Inflammatory macrophage treated with lipopolysaccharide for 4 hours (primary cell): ENCODE measurements around the gene MED26.
A peak's percentile ranks its signal among the peaks of the same experiment; 100 is the strongest.
"Not testable (repeated sequence)": the region's sequence is repeated elsewhere in the genome, so short reads cannot be mapped to it uniquely, and the experiment has no call there.

Experiments
- DNase-seq: peaks from one replicate; pipeline ENCODE4 v3.0.0-alpha.2; 2020

MED26 gene

DNA sequence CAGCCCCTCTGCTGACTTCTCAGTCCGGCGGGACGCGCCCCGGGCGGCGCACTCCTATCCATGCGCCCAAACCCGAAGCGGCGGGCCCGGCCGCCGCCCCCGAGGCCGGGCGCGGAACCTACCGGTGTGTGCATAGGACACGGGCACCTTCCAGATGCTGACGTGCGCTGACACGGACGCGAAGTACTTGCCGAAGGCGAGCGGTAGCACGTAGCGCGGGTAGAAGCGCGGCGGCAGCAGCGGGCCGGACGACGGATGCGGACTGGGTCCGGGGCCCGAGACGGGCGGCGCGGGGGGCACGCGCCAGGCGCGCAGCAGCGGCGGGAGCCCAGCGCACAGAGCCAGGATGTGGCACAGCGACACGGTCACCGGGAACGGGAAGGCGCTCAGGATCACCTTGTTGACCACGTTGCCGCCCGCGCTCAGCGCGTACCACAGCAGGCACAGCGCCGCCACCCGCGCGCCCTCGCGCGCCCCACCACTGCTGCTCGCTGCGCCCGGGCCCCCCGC, 56.1 kb downstream of the MED26 start:
- peak; percentile 24 for DNase-seq

DNA sequence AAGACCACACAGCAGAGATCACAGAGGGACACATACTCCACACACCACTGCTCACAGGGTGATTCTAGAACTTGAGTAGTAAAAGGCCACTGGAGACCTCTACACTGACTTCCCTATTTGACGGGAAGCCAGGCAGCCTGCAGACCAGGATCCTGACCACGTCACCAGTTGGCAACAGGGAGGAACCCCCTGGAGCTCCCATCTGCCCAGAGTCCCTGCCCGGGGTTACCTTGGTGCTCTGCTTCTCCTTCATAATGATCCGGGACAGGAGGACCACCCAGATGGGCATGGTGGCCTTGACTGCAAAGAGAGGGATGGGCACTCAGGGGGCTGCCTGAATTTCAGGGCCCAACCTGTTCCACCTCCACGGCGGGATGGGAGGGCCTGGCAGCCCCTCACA, 56.7 kb downstream of the MED26 start:
- DNase-seq, result peak; percentile 56

DNA sequence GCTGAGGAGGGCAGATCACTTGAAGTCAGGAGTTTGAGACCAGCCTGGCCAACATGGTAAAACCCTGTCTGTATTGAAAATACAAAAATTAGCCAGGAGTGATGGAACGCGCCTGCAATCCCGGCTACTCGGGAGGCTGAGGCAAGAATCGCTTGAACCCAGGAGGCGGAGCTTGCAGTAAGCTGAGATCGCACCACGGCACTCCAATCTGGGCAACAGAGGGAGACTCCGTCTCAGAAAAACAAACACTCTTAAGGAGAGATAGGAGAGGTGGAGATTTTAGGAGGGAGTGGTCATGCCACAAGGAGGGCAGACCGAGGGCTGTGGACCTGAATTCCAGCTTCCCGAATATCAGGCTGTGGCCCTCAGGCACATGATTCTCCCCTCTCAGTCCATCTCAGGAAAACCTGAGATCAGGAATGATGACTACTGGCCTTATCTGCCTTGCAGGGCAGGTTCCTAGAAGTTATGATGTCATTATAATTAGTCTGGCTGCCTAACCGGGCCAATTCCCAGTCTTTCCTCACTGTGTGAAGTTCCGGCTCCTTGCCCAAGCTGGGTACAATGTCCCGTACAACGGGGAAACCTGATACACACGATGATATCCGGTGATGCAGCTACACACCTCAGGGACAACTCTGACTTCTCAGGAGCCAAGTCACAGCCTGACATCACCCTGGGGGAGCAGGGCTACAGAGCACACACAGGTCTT, 58.2 kb downstream of the MED26 start:
- DNase-seq, result no peak

DNA sequence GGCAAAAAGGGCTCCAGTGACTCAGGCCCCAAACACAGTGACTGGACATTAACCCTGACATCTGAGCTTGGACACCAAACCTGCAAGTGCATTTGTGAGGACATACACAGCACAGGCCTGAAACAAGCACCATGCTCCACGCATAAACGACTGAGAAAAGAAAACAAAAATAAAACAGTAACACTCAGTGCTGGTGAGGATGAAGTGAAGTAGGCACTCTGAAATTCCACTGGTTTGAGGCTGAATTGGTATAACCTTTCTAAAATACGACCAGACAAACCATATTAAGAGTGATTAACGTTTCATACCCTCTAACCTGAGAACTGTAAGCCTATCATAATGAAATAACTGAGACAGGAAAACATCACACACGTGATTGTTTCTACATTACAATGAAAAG, 61.3 kb downstream of the MED26 start:
- no peak for DNase-seq

DNA sequence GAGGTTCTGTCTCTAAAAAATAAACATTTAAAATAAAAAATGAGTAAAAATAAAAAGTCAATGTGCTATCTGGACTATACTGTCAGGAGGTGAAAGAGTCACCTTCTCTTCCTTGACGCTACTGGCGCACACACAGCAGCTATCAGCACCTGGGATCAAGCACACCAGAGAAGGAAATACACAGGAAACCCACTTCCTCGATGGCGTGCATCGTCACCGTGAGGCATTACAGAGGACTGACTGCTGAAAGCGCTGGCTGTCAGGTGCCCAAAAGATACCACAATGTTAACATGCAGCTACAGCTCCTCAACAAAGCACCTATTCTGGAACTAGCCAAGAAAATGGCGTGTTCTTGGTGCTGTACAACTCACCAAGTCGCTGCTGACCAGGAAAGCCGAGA, 61.8 kb downstream of the MED26 start:
- DNase-seq, result no peak

DNA sequence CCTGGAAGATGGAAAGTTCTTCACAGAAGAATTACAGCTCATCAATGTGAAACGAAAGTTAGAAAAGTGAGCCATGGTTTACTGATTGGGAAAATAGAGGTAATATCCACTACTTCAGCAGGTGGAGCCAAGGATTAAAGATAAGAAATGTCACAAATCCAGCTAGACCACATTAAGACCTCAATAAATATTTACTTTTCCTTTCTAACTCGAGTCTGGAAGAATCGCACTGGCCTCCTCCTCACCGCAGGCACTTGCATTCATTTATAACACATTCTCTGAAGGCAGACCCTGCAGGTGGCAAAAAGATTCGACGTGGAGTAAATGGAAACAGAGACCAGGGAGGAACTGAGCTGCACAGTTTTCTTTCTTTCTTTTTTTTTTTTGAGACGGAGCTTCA, 63.2 kb downstream of the MED26 start:
- DNase-seq, result no peak

DNA sequence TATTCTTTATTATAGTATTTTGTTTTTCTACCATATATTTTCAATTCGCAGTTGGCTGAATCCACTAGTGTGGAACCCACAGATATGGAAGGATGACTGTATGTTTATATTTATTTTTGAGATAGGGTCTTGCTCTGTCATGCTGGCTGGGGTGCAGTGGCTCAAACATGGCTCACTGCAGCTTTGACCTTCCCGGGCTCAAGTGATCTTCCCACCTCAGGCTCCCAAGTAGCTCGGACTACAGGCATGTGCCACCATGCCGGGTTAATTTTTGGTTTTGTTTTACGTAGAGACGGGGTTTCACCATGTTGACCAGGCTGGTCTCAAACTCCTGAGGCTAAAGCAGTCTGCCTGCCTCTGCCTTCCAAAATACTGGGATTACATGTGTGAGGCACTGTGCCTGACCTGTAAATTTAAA, 65.4 kb downstream of the MED26 start:
- DNase-seq, result no peak

DNA sequence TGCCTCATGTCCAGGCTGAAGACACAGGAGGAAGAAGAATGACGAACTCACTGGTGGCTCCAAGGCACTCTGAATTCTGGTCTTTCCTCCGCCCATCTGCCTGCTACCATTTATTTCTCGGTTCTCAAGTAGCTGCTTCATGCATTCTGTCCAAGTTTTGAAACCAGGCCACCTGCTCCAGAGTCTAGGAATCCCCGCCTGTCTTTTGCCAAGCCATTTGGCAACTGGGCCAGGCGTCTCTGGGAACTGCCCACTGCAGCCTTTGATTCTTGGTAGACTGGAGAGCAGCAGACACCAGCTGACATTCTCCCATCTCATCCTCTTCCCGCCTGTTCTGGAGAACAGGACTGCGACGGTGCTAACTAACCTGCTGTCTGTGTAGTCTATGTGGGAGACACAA, 66.6 kb downstream of the MED26 start:
- no peak for DNase-seq

DNA sequence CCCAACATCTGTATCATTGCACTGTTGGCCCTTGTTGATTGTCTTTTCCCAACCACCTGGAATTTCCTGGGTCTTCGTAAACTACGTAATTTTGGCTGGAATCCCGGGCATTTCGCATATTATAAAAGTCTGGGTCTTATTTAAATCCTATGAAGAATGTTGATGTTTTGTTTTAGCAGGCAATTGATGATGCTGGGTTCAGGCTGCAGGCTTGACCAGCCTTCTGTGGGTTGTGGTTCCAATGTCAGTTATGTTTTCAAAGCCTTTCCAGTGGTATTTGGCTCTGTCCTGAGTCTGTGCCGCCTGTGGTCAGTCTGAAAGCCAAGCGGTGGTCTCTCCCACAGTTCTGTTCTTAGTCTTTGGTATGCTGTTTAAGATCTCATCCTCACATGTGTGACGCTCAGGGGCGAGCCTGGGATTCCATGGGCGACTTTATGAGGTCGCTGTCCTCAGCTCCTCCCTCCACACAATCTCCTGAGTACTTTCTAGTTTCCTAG, 68.2 kb downstream of the MED26 start:
- DNase-seq, result no peak

DNA sequence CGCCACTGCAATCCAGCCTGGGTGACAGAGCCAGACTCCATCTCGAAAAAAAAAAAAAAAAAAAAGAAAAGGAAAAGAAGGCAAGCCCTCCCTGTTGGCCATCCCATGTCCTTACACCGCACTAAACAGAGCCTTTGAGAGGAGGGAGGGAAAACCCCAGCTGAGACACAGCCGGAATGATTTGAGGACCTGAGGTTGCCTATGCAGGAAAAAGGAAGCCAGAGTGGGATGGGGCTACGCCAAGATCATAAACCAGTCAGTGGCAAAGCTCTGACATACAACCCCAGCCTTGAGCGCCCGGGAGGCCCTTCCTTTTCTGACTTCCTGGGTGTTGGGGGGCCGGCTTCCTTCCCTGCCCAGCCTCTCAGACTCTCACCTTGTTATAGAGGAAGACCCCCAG, 73.2 kb downstream of the MED26 start:
- no peak for DNase-seq

DNA sequence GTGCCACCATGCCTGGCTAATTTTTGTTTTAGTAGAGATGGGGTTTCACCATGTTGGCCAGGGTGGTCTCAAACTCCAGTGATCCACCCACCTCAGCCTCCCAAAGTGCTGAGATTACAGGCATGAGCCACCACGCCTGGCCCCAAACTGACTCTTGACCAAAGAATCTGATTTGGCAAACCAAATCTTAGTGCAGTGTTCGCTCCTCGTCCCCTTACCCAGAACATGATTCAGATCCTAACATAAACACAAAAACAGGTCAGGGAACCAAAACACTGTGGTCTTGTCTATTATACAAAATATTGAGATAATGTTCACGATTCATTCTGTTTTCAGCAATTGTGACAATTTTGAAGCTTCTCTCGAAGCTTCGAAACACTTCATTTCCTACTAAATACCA, 76.1 kb downstream of the MED26 start:
- DNase-seq, result not testable (repeated sequence)

DNA sequence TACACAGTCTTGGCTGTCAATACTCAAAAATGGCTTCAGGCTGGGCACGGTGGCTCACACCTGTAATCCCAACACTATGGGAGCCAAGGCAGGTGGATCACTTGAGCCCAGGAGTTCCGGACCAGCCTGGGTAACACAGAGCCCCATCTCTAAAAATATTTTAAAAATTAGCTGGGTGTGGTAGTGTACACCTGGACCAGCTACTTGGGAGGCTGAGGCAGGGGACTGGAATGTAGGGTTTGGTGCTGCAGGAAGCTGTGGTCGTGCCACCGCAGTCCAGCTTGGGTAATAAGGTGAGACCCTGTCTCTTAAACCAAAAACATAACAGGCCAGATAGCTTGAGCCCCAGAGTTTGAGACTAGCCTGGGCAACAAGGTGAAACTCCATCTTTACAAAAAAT, 79.0 kb downstream of the MED26 start:
- DNase-seq, result no peak

DNA sequence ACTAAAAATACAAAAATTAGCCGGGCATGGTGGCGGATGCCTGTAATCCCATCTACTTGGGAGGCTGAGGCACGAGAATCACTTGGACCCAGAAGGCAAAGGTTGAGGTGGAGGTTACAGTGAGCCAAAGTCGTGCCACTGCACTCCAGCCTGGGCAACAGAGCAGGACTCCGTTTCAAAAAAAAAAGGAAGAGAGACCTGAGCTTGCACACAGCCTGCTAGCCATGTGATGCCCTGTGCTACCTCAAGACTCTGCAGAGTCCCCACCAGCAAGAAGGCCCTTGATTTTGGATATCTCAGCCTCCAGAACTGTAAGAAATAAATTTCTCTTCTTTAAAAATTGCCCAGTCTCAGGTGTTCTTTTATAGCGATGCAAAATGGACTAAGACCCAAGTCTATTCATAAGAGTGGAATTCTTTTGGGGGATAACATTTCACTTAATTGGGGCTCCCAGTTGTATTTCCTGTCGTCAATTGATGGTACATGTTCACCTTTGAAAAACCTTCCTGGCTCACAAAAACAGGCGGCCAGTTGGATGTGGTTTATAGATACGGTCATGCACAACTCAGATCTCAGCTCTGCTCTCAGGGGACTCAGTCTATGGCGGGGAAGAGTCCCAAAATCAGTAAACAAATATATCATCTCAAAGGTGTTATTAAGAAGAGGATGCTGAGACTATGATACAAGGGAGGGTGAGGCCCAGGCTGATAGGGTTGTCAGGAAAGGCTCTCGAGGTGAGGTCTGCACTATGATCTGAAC, 83.4 kb downstream of the MED26 start:
- no peak for DNase-seq

DNA sequence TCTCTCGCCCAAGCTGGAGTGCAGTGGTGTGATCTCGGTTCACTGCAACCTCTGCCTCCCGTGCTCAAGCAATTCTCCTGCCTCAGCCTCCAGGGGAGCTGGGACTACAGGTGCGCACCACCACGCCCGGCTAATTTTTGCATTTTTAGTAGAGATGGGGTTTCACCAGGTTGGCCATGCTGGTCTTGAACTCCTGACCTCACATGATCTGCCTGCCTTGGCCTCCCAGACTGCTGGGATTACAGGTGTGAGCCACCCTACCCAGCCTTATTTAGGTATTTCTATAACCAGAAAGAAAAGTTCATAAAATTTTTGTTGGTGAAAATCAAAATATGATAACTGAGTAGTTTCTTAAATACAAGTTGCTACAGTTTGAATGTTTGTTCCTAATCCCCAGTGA, 84.3 kb downstream of the MED26 start:
- DNase-seq, result not testable (repeated sequence)

DNA sequence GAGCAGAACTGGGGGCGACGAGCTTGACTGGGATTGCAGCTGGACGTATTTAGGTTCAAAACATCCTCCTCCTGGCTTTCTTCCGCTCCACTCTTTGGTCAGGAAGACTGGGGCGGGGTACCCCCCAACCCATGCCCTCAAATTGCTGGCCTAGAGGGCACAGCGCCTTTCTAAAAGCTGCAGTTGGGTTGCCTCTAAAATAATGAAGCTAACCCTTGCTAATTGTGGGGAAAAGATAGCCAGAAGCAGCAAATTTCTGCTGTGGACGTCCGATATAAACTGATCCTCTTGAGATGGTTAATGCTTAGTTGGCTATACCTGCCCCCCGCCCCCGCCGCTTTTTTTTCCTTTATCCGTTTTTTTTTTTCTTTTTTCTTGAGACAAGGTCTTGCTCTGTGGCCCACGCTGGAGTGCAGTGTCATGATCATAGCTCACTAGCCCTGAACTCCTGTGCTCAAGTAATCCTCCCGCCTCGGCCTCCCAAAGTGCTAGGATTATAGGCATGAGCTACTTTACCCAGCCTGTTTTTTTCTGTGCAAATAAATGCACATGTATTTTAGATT, 85.0 kb downstream of the MED26 start:
- DNase-seq, result no peak

DNA sequence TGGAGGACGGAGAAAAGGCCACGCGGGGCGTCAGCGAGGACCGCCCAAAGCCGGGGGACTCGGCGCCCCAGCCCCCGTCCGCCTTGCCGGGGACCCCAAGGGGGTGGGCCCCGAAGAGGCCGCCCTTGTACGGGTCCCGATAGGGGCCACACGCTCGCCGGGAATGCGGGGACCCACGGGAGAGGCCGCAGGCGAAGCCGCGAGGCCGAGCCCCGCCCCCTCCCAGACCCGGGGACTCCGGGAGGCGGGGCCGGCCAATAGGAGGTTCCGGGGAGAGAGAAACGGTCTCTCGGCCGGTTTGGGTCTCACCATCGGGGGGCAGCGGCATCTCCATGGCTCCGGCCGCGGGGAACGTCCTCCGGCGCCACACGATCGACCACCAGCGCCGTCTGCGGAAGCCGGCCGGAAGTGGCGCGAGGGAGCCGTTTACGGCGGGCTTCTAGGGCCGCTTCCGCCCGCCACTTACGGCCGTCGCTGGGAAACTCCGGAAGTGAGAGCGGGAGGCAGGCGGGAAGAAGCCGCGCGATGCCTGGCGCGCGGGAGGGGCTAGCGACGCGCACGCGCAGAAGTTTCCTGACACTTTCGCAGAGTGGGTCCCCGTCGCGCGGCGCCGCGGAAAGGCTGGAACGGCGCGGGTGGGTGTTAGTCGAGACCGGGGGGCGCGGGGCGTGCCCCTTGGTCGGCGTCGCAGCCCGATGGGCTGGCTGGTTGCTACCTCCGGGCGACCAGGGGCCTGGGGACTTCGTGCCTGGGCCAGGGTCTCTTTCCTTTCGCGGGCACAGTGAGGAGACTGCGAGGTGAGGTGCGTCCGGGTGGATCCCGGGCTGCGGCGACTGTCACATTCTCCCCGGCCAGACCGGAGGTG, 85.7 kb downstream of the MED26 start, which contains the start of gene CHERP:
Gene CHERP, minus strand, starts transcription at position 393 of the 865 bp plus-strand sequence. Its CDS starts 59 bp downstream, at position 334.
- peak; percentile 97 for DNase-seq

DNA sequence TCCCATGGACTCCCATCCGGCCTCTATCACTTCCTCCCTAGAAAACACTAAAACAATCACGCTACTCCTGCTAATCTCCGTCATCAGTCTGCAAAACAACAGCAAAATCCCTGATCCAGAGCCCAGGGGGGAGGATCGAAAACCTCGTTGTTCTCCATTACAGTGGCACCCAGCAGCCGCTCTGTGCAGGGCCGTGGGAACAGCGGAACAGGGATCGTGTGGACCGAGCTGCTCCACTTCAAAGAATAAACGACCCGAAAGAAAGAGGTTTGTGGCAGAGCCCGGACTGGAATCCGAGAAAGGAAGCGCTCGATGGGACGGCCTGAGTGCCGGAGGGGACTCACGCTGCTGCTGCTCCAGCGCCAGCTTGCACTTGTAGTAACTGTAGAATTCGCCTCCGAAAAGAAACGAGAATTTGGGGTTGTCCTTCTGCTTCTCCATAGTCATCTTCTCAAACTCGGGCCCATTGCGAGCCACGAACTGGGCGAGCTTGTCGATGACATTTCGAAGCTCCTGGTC, 86.4 kb downstream of the MED26 start:
- DNase-seq, result peak; percentile 26

DNA sequence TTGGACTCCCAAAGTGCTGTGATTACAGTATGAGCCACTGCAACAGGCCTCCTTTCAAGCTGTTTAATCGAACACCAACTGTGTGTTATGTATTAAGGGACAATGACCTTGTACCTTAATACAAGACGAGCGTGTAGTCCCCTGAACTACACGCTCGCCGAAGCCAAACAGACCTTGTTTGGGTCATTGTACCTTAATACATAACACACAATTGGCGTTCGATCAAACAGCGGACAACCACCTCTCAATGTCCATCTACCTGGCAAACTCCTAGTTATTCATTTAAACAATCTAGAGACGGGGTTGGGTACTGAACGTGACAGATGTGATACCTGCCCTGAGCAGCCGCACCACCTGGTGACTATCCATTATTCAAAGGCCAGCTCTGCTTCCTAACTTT, 87.1 kb downstream of the MED26 start:
- DNase-seq, result no peak

DNA sequence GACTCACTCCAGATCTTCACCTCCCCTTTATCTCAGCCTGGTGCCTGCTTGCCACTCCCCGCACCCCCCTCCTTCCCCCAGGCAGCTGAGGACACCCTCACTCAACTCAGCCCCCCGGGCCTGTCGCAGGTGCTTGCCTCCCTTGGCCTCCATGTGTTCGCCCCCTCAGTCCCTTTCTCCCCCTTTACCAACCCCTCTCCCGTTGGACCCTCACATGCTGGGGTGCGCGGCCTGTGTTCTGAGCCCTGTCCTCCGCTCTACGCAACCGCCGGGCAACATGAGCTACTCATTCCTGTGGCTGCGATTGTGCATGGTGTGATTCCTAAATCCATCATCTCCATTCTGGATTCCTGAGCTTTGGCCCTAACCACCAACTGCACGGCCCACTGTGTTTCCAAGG, 90.9 kb downstream of the MED26 start:
- DNase-seq, result no peak

DNA sequence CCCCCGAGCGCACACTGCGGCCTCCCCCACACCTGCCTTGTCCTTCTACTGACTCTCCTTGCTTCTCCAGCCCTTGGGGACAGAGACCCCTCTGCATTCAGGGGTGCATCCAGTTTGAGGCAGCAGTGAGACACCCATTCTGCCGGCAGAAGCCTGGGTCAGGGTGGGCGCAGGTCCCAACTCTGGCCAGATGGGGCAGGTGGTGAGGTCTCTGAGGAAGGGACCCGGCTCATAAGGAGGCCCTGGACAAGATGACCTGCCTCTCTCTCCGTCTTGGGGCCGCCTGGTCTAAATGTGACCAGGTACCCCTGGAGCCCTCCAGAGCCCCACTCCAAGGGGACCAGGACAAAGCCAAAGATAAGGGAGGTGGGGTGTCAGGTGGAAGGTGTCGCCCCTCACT, 91.9 kb downstream of the MED26 start:
- DNase-seq, result no peak

DNA sequence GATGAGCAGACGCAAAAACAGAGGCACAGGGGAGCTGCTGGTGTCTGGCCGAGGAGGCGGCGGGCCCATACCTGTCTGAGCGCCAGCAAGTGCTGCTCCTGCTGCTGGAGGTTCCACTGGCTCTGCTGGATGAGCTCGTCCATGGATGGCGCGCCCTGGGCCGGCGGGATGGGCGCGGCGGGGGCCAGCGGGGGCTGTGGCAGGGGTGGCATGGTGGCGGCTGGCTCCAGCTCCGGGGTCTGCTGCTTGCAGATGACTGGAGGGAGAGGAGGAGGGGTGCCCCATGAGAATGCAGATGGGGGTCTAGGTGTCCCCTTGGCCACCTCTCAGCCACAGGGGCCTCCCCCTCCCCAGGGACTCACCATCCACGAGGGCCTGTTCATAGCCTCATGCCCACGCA, 92.6 kb downstream of the MED26 start:
- DNase-seq, result no peak

DNA sequence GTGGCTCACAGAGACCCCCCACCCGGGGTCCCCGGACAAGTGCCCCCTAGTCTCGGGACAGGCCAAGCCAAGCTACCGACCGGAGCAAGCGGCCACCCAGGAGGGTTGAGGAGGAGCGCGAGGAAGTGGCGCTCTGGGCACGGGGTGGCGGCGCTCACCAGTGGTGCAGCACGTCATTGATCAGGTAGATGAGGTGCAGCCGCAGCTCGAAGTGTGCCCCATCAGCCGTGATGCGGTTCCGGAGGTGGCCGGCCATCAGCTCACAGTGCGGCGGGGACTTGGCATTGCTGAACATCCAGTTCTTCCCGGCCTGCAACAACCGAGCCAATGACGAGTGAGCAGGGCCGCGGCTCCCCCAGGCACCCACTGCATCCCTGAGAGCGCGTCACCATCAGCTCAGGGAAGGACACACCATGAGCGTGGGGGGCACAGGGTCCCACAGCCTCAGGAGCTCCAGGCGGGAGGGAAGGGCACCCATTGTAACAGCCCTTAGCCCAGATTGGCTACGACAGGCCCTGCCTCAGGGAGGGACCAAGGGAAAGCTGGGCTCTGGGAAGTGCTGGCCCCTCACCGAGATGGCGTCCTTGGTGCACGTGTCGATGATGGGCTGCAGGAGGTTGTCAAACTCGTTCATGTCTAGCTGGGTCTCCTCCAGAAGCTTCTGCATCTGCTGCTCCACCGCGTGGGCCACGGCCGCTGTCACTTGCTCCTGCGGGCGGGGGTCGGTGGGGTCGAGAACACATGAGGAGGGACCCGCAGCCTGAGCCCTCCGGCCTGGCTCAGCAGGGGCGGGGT, 95.4 kb downstream of the MED26 start:
- no peak for DNase-seq
